Lung (tissue), 12 donors: ENCODE results near the gene KRTAP10-6. TPM values are rescaled to one million over a fixed set of nuclear protein-coding genes. Genes with fewer than 3 reads are reported as not detected.
"Not testable (repeated sequence)": the region's sequence is repeated elsewhere in the genome, so short reads cannot be mapped to it uniquely, and the experiment has no call there.

ENCODE experiments used
- ATAC-seq: fragments of 200-7000 bp; cut with Tn5 transposase; one replicate; pipeline ENCODE4 v1.9.1; 2020; ENCODE audit warnings: moderate number of reproducible peaks; ENCODE audit not compliant: insufficient read depth, low FRiP score
- DNase-seq, 3 donors: peaks; one replicate each; pipeline ENCODE4 v3.0.0-alpha.2; 2013 to 2017
- H3K27ac ChIP-seq, 2 donors: one replicate each; pipeline ENCODE4 v1.5.1; 2013; ENCODE audit warnings: mild to moderate bottlenecking in 2 of 2, moderate library complexity in 2 of 2, control low read depth in 1 of 2, inconsistent platforms in 1 of 2, low read depth in 1 of 2, low read length in 1 of 2
- H3K27me3 ChIP-seq, 3 donors: one replicate each; pipeline ENCODE4 v1.5.1; 2013; ENCODE audit warnings: low read length in 2 of 3; ENCODE audit not compliant: control insufficient read depth in 3 of 3, insufficient read depth in 3 of 3
- H3K36me3 ChIP-seq, 4 donors: one replicate each; pipeline ENCODE4 v1.5.1; 2013; ENCODE audit warnings: low read length in 4 of 4, mild to moderate bottlenecking in 1 of 4, moderate library complexity in 1 of 4; ENCODE audit not compliant: control insufficient read depth in 4 of 4, insufficient read depth in 4 of 4
- H3K4me1 ChIP-seq, 5 donors: one replicate each; pipeline ENCODE4 v1.5.1; 2013; ENCODE audit warnings: low read length in 5 of 5, mild to moderate bottlenecking in 2 of 5, moderate library complexity in 1 of 5; ENCODE audit not compliant: control insufficient read depth in 5 of 5, insufficient read depth in 5 of 5
- H3K4me3 ChIP-seq: one replicate; pipeline ENCODE4 v1.5.1; 2013; ENCODE audit warnings: mild to moderate bottlenecking, control low read depth, moderate library complexity
- H3K9ac ChIP-seq, 2 donors: one replicate each; pipeline ENCODE4 v1.5.1; 2013; ENCODE audit warnings: low read length in 2 of 2, control low read depth in 1 of 2; ENCODE audit not compliant: insufficient read depth in 1 of 2
- H3K9me3 ChIP-seq, 4 donors: one replicate each; pipeline ENCODE4 v1.5.1; 2013; ENCODE audit warnings: low read length in 3 of 4, mild to moderate bottlenecking in 1 of 4, moderate library complexity in 1 of 4; ENCODE audit not compliant: control insufficient read depth in 4 of 4, insufficient read depth in 3 of 4
- CTCF ChIP-seq: IDR thresholded peaks from 2 replicates; pipeline ENCODE4 v1.5.1; 2012; ENCODE audit warnings: mild to moderate bottlenecking; ENCODE audit errors: control extremely low read depth, extremely low read depth
- whole genome bisulfite sequencing, 2 donors: extraction: QIAGEN DNeasy Blood & Tissue Kit; methylation state at CpG; one replicate each; pipeline ENCODE4 v1.1.7; 2013; 5-methylcytosine and 5-hydroxymethylcytosine counted together
- polyA plus RNA-seq, 2 donors: library from polyadenylated mRNA; stranded (reverse); fragments of 200-250 nt; gene quantifications; one replicate each; pipeline ENCODE4 v1.2.1, GENCODE V29; 2013
- total RNA-seq, 2 donors: library from RNA; depleted of rRNA in 1 of 2; stranded (reverse); fragments of >200 nt in 1 of 2; gene quantifications; one replicate each; pipeline ENCODE4 v1.2.1, GENCODE V29; 2014 to 2021
- donor health status: control.
- donor health status: control.
- donor health status: Bipolar disorder and iron deficiency.
- donor health status: healthy.
- donor health status: DM: yes; HTN: yes; CAD: no.

The KRTAP10-6 gene
- total and polyA plus RNA-seq, 4 donors = not detected

GRCh38 chr21:44612669-44613229 lies 20.4 kb upstream of the KRTAP10-6 start:
- no peaks in the 10 kb centered on the region for H3K27me3 ChIP-seq
- DNase-seq = no peak
- no peaks in the 10 kb centered on the region for H3K36me3 ChIP-seq
- TF ChIP-seq CTCF = no peak
- no peaks in the 10 kb centered on the region for H3K4me1 ChIP-seq
- peaks cover 0 to 20% (median 3%) of the 10 kb centered on the region in 4 donors for H3K9me3 ChIP-seq
- H3K27ac ChIP-seq = no peak overlapping the region
- WGBS, 2 donors = 84 to 90% methylated on average over 12 to 13 of the region's 13 CpGs
- no peak overlapping the region for H3K4me3 ChIP-seq
- no peak overlapping the region for H3K9ac ChIP-seq
- ATAC-seq = no peak

- peaks cover 0 to 20% (median 3%) of the 10 kb centered on the region in 4 donors for H3K9me3 ChIP-seq
- 91 to 93% methylated on average over 8 of the region's 8 CpGs for WGBS, 2 donors
- H3K9ac ChIP-seq = no peak within 1 kb of the TSS
- DNase-seq (no peak), ATAC-seq (no peak)
- no peaks in the 10 kb centered on the region for H3K4me1 ChIP-seq
- no peak within 1 kb of the TSS for H3K27ac ChIP-seq
- no peaks in the 10 kb centered on the region for H3K36me3 ChIP-seq
- no peak within 1 kb of the TSS for H3K4me3 ChIP-seq
- TF ChIP-seq CTCF = no peak
- H3K27me3 ChIP-seq = no peaks in the 10 kb centered on the region
These were observed 19.8 kb upstream of the KRTAP10-6 start, which contains the start of gene KRTAP10-8 for GRCh38 chr21:44612029-44612486. Gene KRTAP10-8 (plus strand): TSS chr21:44612079. CDS start chr21:44612101, 22 bp downstream.

- WGBS, 2 donors = 83 to 86% methylated on average over 4 of the region's 4 CpGs
- Histone ChIP-seq H3K9me3 (peaks cover 0 to 20% (median 3%) of the 10 kb centered on the region in 4 donors), H3K4me1 (no peaks in the 10 kb centered on the region), H3K27ac (no peak overlapping the region), H3K36me3 (no peaks in the 10 kb centered on the region), H3K27me3 (no peaks in the 10 kb centered on the region), H3K9ac (no peak overlapping the region), H3K4me3 (no peak overlapping the region)
- ATAC-seq (no peak), DNase-seq (no peak)
- no peak for TF ChIP-seq CTCF
These were observed 19.2 kb upstream of the KRTAP10-6 start for GRCh38 chr21:44611551-44611950.

GRCh38 chr21:44610157-44610843 lies 18.0 kb upstream of the KRTAP10-6 start:
- not testable (repeated sequence) for H3K4me1 ChIP-seq, ATAC-seq, H3K27me3 ChIP-seq, H3K27ac ChIP-seq, H3K4me3 ChIP-seq, H3K9ac ChIP-seq, DNase-seq, H3K36me3 ChIP-seq
- H3K9me3 ChIP-seq = peaks cover 0 to 20% (median 3%) of the 10 kb centered on the region in 4 donors
- 92 to 96% methylated on average over 7 of the region's 7 CpGs for WGBS, 2 donors
